Neural cell (in vitro differentiated cells): ENCODE results near the gene PNISR.

Experiments
- EP300 ChIP-seq: fragments of 450-650 bp; conservative IDR thresholded peaks from 2 replicates; pipeline ENCODE4 v1.6.1; 2014; ENCODE audit warnings: antibody characterized with exemption, mild to moderate bottlenecking, moderate library complexity; ENCODE audit not compliant: poor library complexity, severe bottlenecking
- EZH2 ChIP-seq: fragments of 200-600, 300-800 bp; shearing (Covaris generic), sonication (generic); IDR thresholded peaks from 2 replicates; pipeline ENCODE4 v1.6.1; 2014; ENCODE audit warnings: antibody characterized with exemption, low read length, borderline replicate concordance, mild to moderate bottlenecking; ENCODE audit not compliant: insufficient read depth, poor library complexity, severe bottlenecking
- POLR2AphosphoS5 ChIP-seq: IDR thresholded peaks from 2 replicates; pipeline ENCODE4 v1.6.1; 2012
- REST ChIP-seq: IDR thresholded peaks from 2 replicates; pipeline ENCODE4 v1.6.1; 2012; ENCODE audit warnings: borderline replicate concordance
- SMC3 ChIP-seq: fragments of 450-650 bp; conservative IDR thresholded peaks from 2 replicates; pipeline ENCODE4 v1.6.1; 2014; ENCODE audit warnings: antibody characterized with exemption, mild to moderate bottlenecking, moderate library complexity; ENCODE audit not compliant: poor library complexity
- TAF1 ChIP-seq: IDR thresholded peaks from 2 replicates; pipeline ENCODE4 v1.6.1; 2012; ENCODE audit warnings: low read depth
- TF ChIP-seq, protein P1 (sequence below): fragments of 450-650 bp; IDR thresholded peaks from 2 replicates; pipeline ENCODE4 v1.5.1; 2014; ENCODE audit warnings: antibody characterized with exemption, mild to moderate bottlenecking, moderate library complexity; ENCODE audit not compliant: poor library complexity, severe bottlenecking

- no peak for TF ChIP-seq TAF1
- TF ChIP-seq, protein P1, sequence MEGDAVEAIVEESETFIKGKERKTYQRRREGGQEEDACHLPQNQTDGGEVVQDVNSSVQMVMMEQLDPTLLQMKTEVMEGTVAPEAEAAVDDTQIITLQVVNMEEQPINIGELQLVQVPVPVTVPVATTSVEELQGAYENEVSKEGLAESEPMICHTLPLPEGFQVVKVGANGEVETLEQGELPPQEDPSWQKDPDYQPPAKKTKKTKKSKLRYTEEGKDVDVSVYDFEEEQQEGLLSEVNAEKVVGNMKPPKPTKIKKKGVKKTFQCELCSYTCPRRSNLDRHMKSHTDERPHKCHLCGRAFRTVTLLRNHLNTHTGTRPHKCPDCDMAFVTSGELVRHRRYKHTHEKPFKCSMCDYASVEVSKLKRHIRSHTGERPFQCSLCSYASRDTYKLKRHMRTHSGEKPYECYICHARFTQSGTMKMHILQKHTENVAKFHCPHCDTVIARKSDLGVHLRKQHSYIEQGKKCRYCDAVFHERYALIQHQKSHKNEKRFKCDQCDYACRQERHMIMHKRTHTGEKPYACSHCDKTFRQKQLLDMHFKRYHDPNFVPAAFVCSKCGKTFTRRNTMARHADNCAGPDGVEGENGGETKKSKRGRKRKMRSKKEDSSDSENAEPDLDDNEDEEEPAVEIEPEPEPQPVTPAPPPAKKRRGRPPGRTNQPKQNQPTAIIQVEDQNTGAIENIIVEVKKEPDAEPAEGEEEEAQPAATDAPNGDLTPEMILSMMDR = no peak
- TF ChIP-seq POLR2AphosphoS5 = no peak
- no peak for TF ChIP-seq SMC3
- no peak for TF ChIP-seq EZH2
- TF ChIP-seq REST = no peak
- no peak for TF ChIP-seq EP300
Measured at GRCh38 chr6:99378636-99379035, 46.5 kb downstream of the PNISR start.
